Pulmonary artery endothelial cell (primary cell): ENCODE data around the gene SINHCAF. TPM values are rescaled to one million over a fixed set of nuclear protein-coding genes. Genes with fewer than 3 reads are reported as not detected.
A peak's percentile ranks its signal among the peaks of the same experiment; 100 is the strongest.
"Not testable (repeated sequence)": the region's sequence is repeated elsewhere in the genome, so short reads cannot be mapped to it uniquely, and the experiment has no call there.

ENCODE experiments used
- DNase-seq: peaks from one replicate; pipeline ENCODE4 v3.0.0-alpha.2; 2011; ENCODE audit warnings: low read depth, low spot score
- total RNA-seq: library from RNA; depleted of rRNA; stranded (reverse); fragments of >200 nt; gene quantifications from 2 replicates; pipeline ENCODE4 v1.2.3, GENCODE V29; 2014

The SINHCAF gene
- 73.9 and 74.6 TPM in 2 replicates for total RNA-seq

- DNase-seq = peak; percentile 96
These were observed at the start of gene SINHCAF for GRCh38 chr12:31325877-31326631. SINHCAF (minus strand) TSS chr12:31326150; CDS start chr12:31298204, 27,946 bp downstream.

GRCh38 chr12:31375422-31375821 is 49.5 kb upstream of the SINHCAF start:
- DNase-seq = not testable (repeated sequence)

GRCh38 chr12:31371256-31371620 is 45.3 kb upstream of the SINHCAF start:
- no peak for DNase-seq

- no peak for DNase-seq
These were observed 44.7 kb upstream of the SINHCAF start for GRCh38 chr12:31370531-31371255.

GRCh38 chr12:31369712-31370521 is 44.0 kb upstream of the SINHCAF start:
- peak; percentile 8 for DNase-seq

GRCh38 chr12:31368666-31369361 is 42.9 kb upstream of the SINHCAF start:
- no peak for DNase-seq

- no peak for DNase-seq
These were observed 40.2 kb upstream of the SINHCAF start for GRCh38 chr12:31366104-31366621.

- no peak for DNase-seq
These were observed 37.9 kb upstream of the SINHCAF start for GRCh38 chr12:31363831-31364230.

GRCh38 chr12:31363416-31363809 is 37.5 kb upstream of the SINHCAF start:
- DNase-seq = no peak

GRCh38 chr12:31362759-31363415 is 36.9 kb upstream of the SINHCAF start:
- no peak for DNase-seq

GRCh38 chr12:31362115-31362758 is 36.3 kb upstream of the SINHCAF start:
- DNase-seq = no peak

- no peak for DNase-seq
These were observed 35.8 kb upstream of the SINHCAF start for GRCh38 chr12:31361730-31362114.

- no peak for DNase-seq
These were observed 29.8 kb upstream of the SINHCAF start for GRCh38 chr12:31355747-31356107.

- no peak for DNase-seq
These were observed 28.1 kb upstream of the SINHCAF start for GRCh38 chr12:31353750-31354708.

GRCh38 chr12:31346267-31346666 is 20.3 kb upstream of the SINHCAF start:
- no peak for DNase-seq

- DNase-seq = no peak
These were observed 17.2 kb upstream of the SINHCAF start for GRCh38 chr12:31343139-31343538.

GRCh38 chr12:31342286-31342685 is 16.3 kb upstream of the SINHCAF start:
- DNase-seq = no peak

GRCh38 chr12:31339831-31340622 is 14.1 kb upstream of the SINHCAF start:
- no peak for DNase-seq
